Measurements from ENCODE around the gene FBLN5. TPM values are rescaled to one million over a fixed set of nuclear protein-coding genes. Genes with fewer than 3 reads are reported as not detected.

FBLN5 gene
- total RNA-seq, 1 experiment from 2014 or later = 3.3 TPM

GRCh38 chr14:91860238-91860637 is 87.3 kb downstream of the FBLN5 start:
- no peaks in the 10 kb centered on the region for H3K9me2 ChIP-seq (ENCODE audit: insufficient read depth)
- H3K27ac ChIP-seq (ENCODE audit: low read depth, low read length) = no peak overlapping the region
- BruUV-seq (replicated peaks) = no TSS peak
- H3K4me1 ChIP-seq (ENCODE audit: control insufficient read depth in 1 of 2, insufficient read depth in 2 of 2, low read length in 2 of 2) = peaks cover 2 to 8% of the 10 kb centered on the region in 2 experiments; a peak in 3 of 4 replicates
- no peak overlapping the region for H2AFZ ChIP-seq (ENCODE audit: low read depth, low read length, poor library complexity, severe bottlenecking)
- peaks cover 5% of the 10 kb centered on the region; the same call in 1 of the 2 replicates for H3K27me3 ChIP-seq (ENCODE audit: insufficient read depth, low read length)
- POLR2A ChIA-PET = no interaction called here
- no peak overlapping the region for H3K4me2 ChIP-seq (ENCODE audit: low read length)
- CTCF ChIA-PET = interaction anchor here (0.7 kb wide), 1 partner anchor 51 kb away, joined by 5 read pairs; no protein-coding TSS in a partner anchor
- intact Hi-C loops (cut with micrococcal nuclease) = no loop called here
- H3K79me2 ChIP-seq (ENCODE audit: insufficient read depth, low read length) = no peaks in the 10 kb centered on the region
- ATAC-seq (no peak), DNase-seq (ENCODE audit: low read depth, low spot score) (no peak)
- TF ChIP-seq SRF (IDR thresholded peaks at IDR 0.05; ENCODE audit: low read depth) (no peak), CTCF (IDR thresholded peaks at IDR 0.05 in 2 of 3, conservative IDR thresholded peaks at IDR 0.05 in 1 of 3; ENCODE audit: borderline replicate concordance in 1 of 3, insufficient read depth in 1 of 3, low read depth in 2 of 3, low read length in 2 of 3) (no peak), REST (IDR thresholded peaks at IDR 0.05; ENCODE audit: low read depth) (no peak), ZNF274 (IDR thresholded peaks at IDR 0.05; ENCODE audit: low read depth, low read length) (no peak), POLR2AphosphoS5 (IDR thresholded peaks at IDR 0.05; ENCODE audit: low read depth, low read length) (no peak), MAX (IDR thresholded peaks at IDR 0.05) (no peak), POLR2A (IDR thresholded peaks at IDR 0.05; ENCODE audit: borderline replicate concordance, extremely low read depth, insufficient read depth, insufficient read length) (no peak), SIN3A (IDR thresholded peaks at IDR 0.05; ENCODE audit: low read depth) (no peak), ATF3 (IDR thresholded peaks at IDR 0.05) (no peak), ZBTB33 (IDR thresholded peaks at IDR 0.05; ENCODE audit: extremely low read depth, insufficient replicate concordance, low read length) (no peak), YY1 (IDR thresholded peaks at IDR 0.05; ENCODE audit: extremely low read depth, insufficient replicate concordance, low read depth, low read length) (no peak), ZFX (IDR thresholded peaks at IDR 0.05) (no peak), EZH2 (IDR thresholded peaks at IDR 0.05) (no peak)
- H3K9ac ChIP-seq (ENCODE audit: low read length) = no peak overlapping the region
- no peak overlapping the region for H3K4me3 ChIP-seq (replicated peaks in 1 of 2; ENCODE audit: low read depth in 1 of 2, low read length in 2 of 2)
- RAD21 ChIA-PET (ENCODE audit: low non-redundant PET in 1 of 2, low total read pairs in 2 of 2, uncharacterized antibody in 2 of 2, unreplicated experiment in 2 of 2) = no interaction called here
- H3K36me3 ChIP-seq (ENCODE audit: control insufficient read depth in 1 of 2, insufficient read depth in 2 of 2, low read length in 2 of 2) = no peaks in the 10 kb centered on the region
- no peaks in the 10 kb centered on the region for H3K9me3 ChIP-seq (ENCODE audit: control insufficient read depth in 1 of 2, insufficient read depth in 1 of 2, low read depth in 1 of 2, low read length in 2 of 2)
- H4K20me1 ChIP-seq (ENCODE audit: insufficient read depth) = no peaks in the 10 kb centered on the region
